Measurements from ENCODE around the gene XYLT2. TPM values are rescaled to one million over a fixed set of nuclear protein-coding genes. Genes with fewer than 3 reads are reported as not detected.

The XYLT2 gene
- total and polyA plus RNA-seq, 2 of the 13 experiments (the other 11 are each of a cell fraction or from before 2014, with no cell fraction given) = 17.0 to 22.1 TPM

GRCh38 chr17:50345432-50346312 lies at the start of gene XYLT2 (continued):
- TF ChIP-seq KMT2A (CRISPR knock-in tag; IDR thresholded peaks at IDR 0.05) = no peak; the same call in 1 of the 2 replicates
- no peak for TF ChIP-seq ADNP (CRISPR knock-in tag; IDR thresholded peaks at IDR 0.05)
- peak; percentile 70 for TF ChIP-seq TAF1 (CRISPR knock-in tag; IDR thresholded peaks at IDR 0.05)
- TF ChIP-seq TRIM22 (IDR thresholded peaks at IDR 0.05) = no peak
- peak; percentile 73 for TF ChIP-seq KDM2A (CRISPR knock-in tag; IDR thresholded peaks at IDR 0.05; ENCODE audit: borderline replicate concordance, low read depth)
- no peak for TF ChIP-seq CREBL2 (CRISPR knock-in tag; IDR thresholded peaks at IDR 0.05; ENCODE audit: borderline replicate concordance)
- TF ChIP-seq ZNF567 (CRISPR knock-in tag; IDR thresholded peaks at IDR 0.05; ENCODE audit: borderline replicate concordance) = no peak
- no peak; the same call in 1 of the 2 replicates for TF ChIP-seq ZZZ3 (CRISPR knock-in tag; IDR thresholded peaks at IDR 0.05; ENCODE audit: borderline replicate concordance)
- TF ChIP-seq ARNT (IDR thresholded peaks at IDR 0.05) = no peak
- TF ChIP-seq BRD4 (CRISPR knock-in tag; IDR thresholded peaks at IDR 0.05) = peak; percentile 70; the same call in 1 of the 2 replicates
- TF ChIP-seq ZSCAN5A (CRISPR knock-in tag; IDR thresholded peaks at IDR 0.05; ENCODE audit: borderline replicate concordance) = no peak; the same call in 1 of the 2 replicates
- peak; percentile 33; the same call in 1 of the 2 replicates for TF ChIP-seq ZNF350 (CRISPR knock-in tag; IDR thresholded peaks at IDR 0.05; ENCODE audit: borderline replicate concordance, low read depth)
- TF ChIP-seq NR2C2 (CRISPR knock-in tag; IDR thresholded peaks at IDR 0.05; ENCODE audit: borderline replicate concordance) = peak; percentile 16; the same call in 1 of the 2 replicates
- 0 out of 2 replicates have a peak, but pooled peaks have one; percentile 39 for TF ChIP-seq TP53 (CRISPR knock-in tag; conservative IDR thresholded peaks at IDR 0.05)
- no peak for TF ChIP-seq ZBTB4 (CRISPR knock-in tag; IDR thresholded peaks at IDR 0.05; ENCODE audit: borderline replicate concordance)
- no peak for TF ChIP-seq ZNF550 (CRISPR knock-in tag; IDR thresholded peaks at IDR 0.05; ENCODE audit: borderline replicate concordance)
- no peak for TF ChIP-seq TCF7 (IDR thresholded peaks at IDR 0.05; ENCODE audit: low read depth)
- no peak; the same call in 1 of the 2 replicates for TF ChIP-seq GPN1 (CRISPR knock-in tag; IDR thresholded peaks at IDR 0.05; ENCODE audit: borderline replicate concordance)
- TF ChIP-seq ZBTB33 (CRISPR knock-in tag; IDR thresholded peaks at IDR 0.05) = no peak
- TF ChIP-seq ZNF614 (CRISPR knock-in tag; IDR thresholded peaks at IDR 0.05; ENCODE audit: borderline replicate concordance) = peak; percentile 16; the same call in 1 of the 2 replicates
- TF ChIP-seq TBP (CRISPR knock-in tag; IDR thresholded peaks at IDR 0.05) = no peak; the same call in 1 of the 2 replicates

Measured in HepG2 (cell line).